T-helper 9 cell (primary cell): ENCODE measurements around the gene RASL11B.

ENCODE experiments used
- DNase-seq: peaks from one replicate; pipeline ENCODE4 v3.0.0-alpha.2; 2020

RASL11B gene

GRCh38 chr4:52877036-52877435 is 14.9 kb downstream of the RASL11B start:
- no peak for DNase-seq

- DNase-seq: no peak
Observed at GRCh38 chr4:52877694-52878093, 15.6 kb downstream of the RASL11B start.

GRCh38 chr4:52879471-52879870 is 17.4 kb downstream of the RASL11B start:
- DNase-seq: no peak

GRCh38 chr4:52880994-52881393 is 18.9 kb downstream of the RASL11B start:
- DNase-seq: no peak

- no peak for DNase-seq
Observed at GRCh38 chr4:52883183-52883621, 21.1 kb downstream of the RASL11B start.

DNA sequence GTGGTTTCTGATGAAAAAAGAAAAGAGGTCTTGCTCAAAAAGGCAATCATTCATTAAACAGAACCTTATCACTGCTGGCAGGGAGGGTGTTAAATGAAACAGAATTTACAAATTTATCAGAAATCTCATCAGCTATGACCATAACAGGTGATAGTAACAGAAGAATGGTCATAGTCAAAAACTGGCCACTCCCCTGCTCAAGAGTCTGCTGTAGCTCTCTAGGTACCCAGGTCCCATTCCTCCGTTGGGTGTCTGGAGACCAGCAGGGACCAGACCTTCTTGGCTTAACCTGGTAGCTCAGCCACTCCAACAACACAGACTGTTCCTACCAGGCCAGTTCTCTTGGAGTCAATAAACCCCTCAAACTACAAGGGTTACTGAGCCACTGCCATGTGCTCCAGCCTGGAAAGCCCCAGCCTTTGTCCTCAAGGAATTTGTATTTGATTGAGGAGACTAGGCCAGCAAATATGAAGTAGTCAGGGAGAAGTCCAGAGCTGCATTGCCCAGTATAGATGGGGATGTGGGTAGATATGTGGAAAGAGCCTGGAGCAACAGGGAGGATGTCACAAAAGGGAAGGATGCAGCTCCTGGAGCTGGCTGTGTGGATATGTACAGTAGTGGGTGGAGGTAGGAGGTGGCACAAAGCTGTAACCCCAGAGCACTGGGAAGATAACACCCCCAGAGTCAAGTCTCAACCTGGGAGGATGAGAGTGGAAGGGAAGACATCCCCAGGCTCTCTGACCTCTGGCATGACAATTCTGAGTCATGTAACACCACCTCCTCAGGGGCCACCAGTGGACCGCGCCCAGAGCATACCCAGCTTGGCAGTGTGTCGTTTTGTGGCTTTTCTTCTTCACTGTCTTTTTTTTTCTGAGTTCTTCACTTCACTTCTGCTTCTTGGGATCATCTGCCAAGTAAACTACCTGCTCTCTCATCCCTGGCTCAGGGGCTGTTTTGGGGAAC is 21.9 kb downstream of the RASL11B start:
- DNase-seq: no peak

DNA sequence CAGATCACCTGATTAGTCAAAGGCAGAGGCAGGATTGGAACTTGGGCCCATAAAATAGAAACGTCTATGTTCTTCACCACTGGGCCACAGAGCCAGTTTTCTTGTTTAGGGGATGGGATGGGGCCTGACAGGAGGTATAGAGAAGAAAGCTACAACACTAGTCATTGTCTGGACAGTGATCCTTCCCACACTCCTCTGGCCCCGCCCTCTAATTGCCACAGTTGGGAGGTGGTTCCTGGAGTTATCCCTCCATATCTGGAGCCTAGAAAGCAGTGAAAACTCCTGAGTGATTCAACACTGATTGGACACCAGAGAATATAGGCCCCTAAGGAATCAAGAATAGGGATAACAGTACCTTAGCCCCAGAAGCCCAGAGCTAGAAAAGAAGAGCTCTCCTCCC is 22.9 kb downstream of the RASL11B start:
- DNase-seq: no peak

DNA sequence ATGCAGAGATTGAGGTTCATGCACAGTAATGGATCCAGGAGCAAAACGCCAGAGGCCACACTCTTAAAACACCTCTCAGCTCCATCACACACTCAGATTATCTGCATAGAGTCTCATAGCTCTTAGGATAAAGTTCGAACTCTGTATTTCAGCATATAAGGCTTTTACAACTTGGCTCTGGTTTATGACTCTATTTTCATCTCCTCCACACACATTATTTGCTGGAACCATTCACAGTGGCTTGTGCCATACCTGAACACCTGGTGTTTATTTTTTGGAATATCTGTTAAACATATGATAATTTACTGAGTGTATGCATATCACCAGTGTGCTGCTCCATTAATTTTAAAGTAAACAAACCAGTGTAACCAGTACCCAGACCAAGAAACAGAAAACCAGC is 27.2 kb downstream of the RASL11B start:
- no peak for DNase-seq

- DNase-seq: no peak
Observed at GRCh38 chr4:52889778-52890520, 27.8 kb downstream of the RASL11B start.

DNA sequence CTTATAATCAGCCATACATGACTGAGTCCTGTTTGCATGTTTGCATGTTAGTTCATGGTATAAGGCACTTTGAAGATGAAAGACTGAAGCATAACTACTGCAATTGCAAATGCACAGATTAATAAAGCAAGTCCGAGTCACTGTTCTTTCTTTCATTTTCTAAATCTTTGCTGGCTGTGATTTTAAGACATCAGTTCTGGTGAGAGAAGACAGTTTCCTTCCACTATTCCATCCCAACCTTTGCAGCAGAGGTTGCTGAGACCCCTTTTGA is 28.3 kb downstream of the RASL11B start:
- no peak for DNase-seq

GRCh38 chr4:52891743-52892142 is 29.6 kb downstream of the RASL11B start:
- DNase-seq: no peak

DNA sequence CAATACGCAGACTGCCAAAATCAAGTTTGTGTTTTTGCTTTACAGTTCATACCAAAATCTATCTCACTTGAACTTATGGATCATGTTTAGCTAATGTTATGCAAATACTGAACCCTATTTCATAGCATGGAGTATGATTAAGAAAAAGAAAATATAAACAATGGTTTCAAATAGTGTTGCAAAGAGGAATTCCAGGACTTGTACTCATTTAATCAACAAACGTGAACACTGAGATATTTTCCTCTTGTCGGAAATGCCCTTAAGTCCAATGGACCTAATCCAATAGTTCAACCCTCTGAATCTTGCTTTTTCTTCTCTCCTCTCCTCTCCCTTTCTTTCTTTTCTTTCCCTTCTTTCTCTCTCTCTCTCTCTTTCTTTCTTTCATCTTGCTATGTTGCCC is 30.8 kb downstream of the RASL11B start:
- DNase-seq: no peak

- no peak for DNase-seq
Observed at GRCh38 chr4:52894443-52894842, 32.3 kb downstream of the RASL11B start.

DNA sequence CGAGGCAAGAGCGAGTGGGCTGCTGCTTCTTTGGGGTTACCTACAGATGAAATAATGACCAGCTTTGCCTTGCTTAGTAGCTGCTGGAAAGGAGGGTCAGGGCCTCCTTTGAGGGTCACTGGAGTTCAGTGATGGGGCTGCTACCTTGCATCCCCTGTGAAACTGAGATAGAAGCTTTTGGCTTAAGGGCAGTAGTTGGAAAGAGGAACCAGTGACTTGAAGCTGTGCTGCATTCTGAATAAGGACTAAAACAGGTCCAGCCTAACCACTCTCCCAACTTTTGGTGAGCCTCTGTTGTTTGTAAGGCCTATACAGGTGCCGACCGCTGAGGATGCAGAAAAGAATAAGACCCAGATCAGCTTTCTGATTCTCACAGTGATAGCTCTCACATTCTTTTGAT is 41.2 kb downstream of the RASL11B start:
- no peak for DNase-seq

DNA sequence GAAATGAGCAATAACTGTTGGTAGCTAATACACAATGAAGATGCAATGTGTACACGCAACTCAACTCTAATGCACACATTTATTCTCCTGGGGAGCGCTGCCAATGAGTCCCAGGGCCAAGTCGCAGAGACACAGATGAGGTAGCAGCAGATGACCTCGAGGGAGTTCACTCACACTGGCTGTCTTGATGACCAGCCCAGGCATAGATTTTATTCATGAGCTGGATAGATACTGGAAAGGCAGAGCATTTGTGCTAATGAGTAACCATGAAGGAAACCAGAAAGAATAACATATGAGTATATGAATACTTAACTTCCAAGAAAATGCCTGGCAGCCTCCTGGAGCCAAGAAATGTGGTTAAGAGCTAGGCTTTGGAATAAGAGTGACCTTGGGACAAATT is 42.3 kb downstream of the RASL11B start:
- DNase-seq: no peak

DNA sequence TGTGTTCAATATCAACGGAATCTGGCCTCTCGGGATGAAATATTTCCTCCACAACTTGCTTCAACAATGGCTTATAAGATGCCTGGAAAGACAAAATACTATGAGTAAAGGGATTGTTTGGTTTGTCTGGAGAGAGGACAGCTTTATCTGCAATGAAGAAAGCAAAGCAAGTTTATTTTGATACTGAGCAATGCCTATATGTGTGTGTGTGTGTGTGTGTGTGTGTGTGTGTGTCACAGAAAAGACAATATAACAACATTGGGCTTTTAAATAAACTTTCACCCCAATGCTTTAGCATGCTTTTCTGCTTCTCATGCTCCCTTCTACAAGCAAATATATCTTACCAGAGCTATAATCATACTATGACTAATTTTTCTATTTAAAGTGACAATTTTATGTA is 45.4 kb downstream of the RASL11B start:
- no peak for DNase-seq

DNA sequence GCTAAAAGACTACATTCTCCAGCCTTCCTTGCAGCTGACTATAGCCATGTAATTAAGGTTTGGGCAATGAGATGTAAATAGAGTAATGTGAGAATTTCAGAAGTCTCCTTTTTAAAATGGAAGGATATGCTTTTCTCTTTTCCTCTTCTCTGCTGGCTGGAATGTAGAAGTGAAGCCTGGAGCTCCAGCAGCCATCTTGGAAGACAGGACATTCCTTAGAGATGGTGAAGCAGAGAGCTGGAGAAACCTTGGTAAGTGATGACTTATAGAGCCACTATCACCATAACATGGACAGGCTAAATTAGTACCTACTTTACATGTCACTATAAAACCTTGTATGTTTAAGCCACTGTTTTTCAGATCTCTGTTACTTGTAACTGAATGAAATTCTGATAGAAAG is 48.0 kb downstream of the RASL11B start:
- DNase-seq: no peak

GRCh38 chr4:52911684-52912294 is 49.7 kb downstream of the RASL11B start:
- peak; percentile 58 for DNase-seq

DNA sequence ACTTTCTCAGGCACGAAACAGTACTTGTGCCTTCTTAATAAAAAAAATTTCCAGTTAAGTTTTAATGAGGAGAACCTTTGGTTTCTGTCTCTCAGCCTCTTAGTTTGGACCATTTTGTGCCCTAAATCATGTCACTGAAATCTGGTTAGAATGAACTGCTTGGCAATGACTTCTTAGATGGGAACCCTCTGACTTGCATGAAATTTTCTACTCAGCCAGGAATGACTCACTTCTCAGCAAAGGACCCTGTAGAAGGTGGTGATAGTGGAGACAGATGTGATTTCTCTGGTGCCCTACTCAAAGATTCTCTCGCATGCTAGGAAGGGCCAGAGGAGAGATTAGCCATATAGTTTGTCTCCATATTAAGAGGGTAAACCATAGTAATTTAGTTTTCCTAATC is 50.5 kb downstream of the RASL11B start:
- no peak for DNase-seq

GRCh38 chr4:52914051-52914605 is 52.0 kb downstream of the RASL11B start:
- no peak for DNase-seq

DNA sequence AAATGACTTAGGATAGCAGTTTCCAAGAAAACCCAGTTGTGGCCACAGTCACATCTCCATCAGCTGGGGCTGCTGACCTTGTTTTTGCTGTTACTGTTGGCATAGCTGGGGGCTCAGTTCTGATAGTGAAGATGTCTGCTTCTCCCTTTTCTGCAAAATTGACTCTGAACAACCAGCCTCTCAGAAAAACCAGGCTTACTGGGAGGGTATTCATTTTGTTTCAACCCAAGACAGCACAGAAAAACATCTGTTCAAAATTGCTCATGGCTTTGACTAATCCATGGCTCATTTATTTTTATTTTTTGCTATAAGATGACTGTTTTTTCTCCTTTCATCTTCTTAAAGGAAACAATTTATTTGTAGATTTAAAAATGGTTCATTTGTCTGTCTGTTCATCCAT is 53.1 kb downstream of the RASL11B start:
- DNase-seq: no peak

DNA sequence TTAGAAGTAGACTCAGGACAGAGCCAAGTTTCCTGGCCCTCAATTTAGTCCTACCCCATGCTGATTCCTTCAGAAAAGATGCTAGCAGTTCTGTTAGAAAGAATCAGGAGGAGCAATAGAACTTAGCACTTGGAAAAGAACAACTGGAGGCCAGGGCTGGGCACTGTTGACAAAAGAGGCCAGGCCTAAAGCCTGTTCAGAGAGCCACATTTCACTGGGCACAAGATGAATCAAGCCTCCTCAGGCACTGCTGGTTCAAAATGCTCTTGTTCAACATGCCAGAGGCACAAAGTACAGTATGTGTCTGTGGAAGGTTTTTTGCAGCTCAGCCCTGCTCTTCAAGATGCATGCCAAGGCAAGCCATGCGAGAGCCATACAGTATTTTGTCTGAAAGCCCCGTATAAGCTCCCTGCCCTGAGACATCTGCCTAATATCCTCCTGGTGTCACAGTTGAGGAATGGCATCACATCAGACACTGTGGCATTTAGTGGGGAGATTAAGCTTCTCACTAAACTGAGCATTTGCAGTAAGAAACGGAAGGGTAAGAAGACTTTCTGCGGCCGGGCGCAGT is 53.7 kb downstream of the RASL11B start:
- DNase-seq: no peak
